Left lung (tissue), 10 donors: ENCODE measurements around the gene IGFLR1. TPM values are rescaled to one million over a fixed set of nuclear protein-coding genes. Genes with fewer than 3 reads are reported as not detected.

Source experiments
- ATAC-seq: fragments of 200-7000 bp; cut with Tn5 transposase; one replicate; pipeline ENCODE4 v1.9.1; 2020; ENCODE audit warnings: moderate library complexity
- DNase-seq, 4 donors: peaks; one replicate each; pipeline ENCODE4 v3.0.0-alpha.2; 2013 to 2020
- H3K27ac ChIP-seq, 2 donors: fragments of 200-600 bp; sonication (generic) in 1 of 2; one replicate each; pipeline versions ENCODE4 v1.5.0 to v1.8.0; 2020 to 2021
- H3K27me3 ChIP-seq, 2 donors: fragments of 200-600 bp; sonication (generic) in 1 of 2; one replicate each; pipeline versions ENCODE4 v1.5.0 to v1.8.0; 2020 to 2021
- H3K36me3 ChIP-seq, 2 donors: fragments of 200-600 bp; sonication (generic) in 1 of 2; one replicate each; pipeline versions ENCODE4 v1.5.0 to v1.8.0; 2020 to 2021
- H3K4me1 ChIP-seq, 2 donors: fragments of 200-600 bp; one replicate each; pipeline ENCODE4 v1.8.0; 2021
- H3K4me3 ChIP-seq, 2 donors: fragments of 200-600 bp; sonication (generic) in 1 of 2; one replicate each; pipeline versions ENCODE4 v1.5.0 to v1.8.0; 2020 to 2021; ENCODE audit warnings: mild to moderate bottlenecking in 1 of 2
- H3K9me3 ChIP-seq, 2 donors: fragments of 200-600 bp; sonication (generic) in 1 of 2; one replicate each; pipeline versions ENCODE4 v1.5.0 to v1.8.0; 2020 to 2021
- intact Hi-C, 2 donors: fragments of 100-400 bp; cut with DNase I; formaldehyde crosslinking; loops; one replicate each; pipeline versions ENCODE4 v1.11.2 to v1.14.2; 2022
- polyA plus RNA-seq, 6 donors: library from polyadenylated mRNA; unstranded; fragments of 120-200 nt; gene quantifications; one replicate each; pipeline ENCODE4 v1.2.1, GENCODE V29; 2013; ENCODE audit not compliant: insufficient read length in 6 of 6
- total RNA-seq, 2 donors: library from RNA; stranded (reverse); fragmentation: NEBNext Ultra II Directional; extraction: Animal tissue kit (Norgen Biotek cat#: 25700); gene quantifications; one replicate each; pipeline ENCODE4 v1.2.1, GENCODE V29; 2021
- TF ChIP-seq, protein P1 (sequence below), 2 donors: fragments of 200-600 bp; sonication (generic) in 1 of 2; IDR thresholded peaks; one replicate each; pipeline versions ENCODE4 v1.5.0 to v1.8.0; 2021; ENCODE audit warnings: antibody characterized with exemption in 2 of 2
- donor health status: DM: no; HTN: yes; CAD: no.
- donor health status: DM: no; HTN: no; CAD: no.

The IGFLR1 gene
- total and polyA plus RNA-seq, 8 donors, result 2.0 to 25.8 (median 5.6) TPM

GRCh38 chr19:35733180-35734125, 8.8 kb downstream of the IGFLR1 start:
- Histone ChIP-seq H3K27ac (no peak overlapping the region), H3K4me3 (no peak overlapping the region), H3K27me3 (no peaks in the 10 kb centered on the region), H3K9me3 (no peaks in the 10 kb centered on the region), H3K4me1 (no peaks in the 10 kb centered on the region), H3K36me3 (peaks cover 0 to 100% of the 10 kb centered on the region in 2 donors)
- intact Hi-C loops, result no loop called here
- TF ChIP-seq, protein P1, sequence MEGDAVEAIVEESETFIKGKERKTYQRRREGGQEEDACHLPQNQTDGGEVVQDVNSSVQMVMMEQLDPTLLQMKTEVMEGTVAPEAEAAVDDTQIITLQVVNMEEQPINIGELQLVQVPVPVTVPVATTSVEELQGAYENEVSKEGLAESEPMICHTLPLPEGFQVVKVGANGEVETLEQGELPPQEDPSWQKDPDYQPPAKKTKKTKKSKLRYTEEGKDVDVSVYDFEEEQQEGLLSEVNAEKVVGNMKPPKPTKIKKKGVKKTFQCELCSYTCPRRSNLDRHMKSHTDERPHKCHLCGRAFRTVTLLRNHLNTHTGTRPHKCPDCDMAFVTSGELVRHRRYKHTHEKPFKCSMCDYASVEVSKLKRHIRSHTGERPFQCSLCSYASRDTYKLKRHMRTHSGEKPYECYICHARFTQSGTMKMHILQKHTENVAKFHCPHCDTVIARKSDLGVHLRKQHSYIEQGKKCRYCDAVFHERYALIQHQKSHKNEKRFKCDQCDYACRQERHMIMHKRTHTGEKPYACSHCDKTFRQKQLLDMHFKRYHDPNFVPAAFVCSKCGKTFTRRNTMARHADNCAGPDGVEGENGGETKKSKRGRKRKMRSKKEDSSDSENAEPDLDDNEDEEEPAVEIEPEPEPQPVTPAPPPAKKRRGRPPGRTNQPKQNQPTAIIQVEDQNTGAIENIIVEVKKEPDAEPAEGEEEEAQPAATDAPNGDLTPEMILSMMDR (IDR thresholded peaks at IDR 0.05), result no peak
- DNase-seq, result no peak
- ATAC-seq, result no peak

- no peak overlapping the region for H3K27ac ChIP-seq
- no peaks in the 10 kb centered on the region for H3K9me3 ChIP-seq
- H3K36me3 ChIP-seq, result peaks cover 0 to 100% of the 10 kb centered on the region in 2 donors
- H3K4me3 ChIP-seq, result no peak overlapping the region
- ATAC-seq (no peak), DNase-seq (no peak)
- TF ChIP-seq, protein P1 (IDR thresholded peaks at IDR 0.05), result no peak
- intact Hi-C loops, result no loop called here
- H3K27me3 ChIP-seq, result no peaks in the 10 kb centered on the region
- no peaks in the 10 kb centered on the region for H3K4me1 ChIP-seq
Observed at GRCh38 chr19:35732540-35733179, 9.6 kb downstream of the IGFLR1 start.

- intact Hi-C loops, result no loop called here
- no peaks in the 10 kb centered on the region for H3K27me3 ChIP-seq
- DNase-seq (no peak), ATAC-seq (no peak)
- peaks cover 0 to 100% of the 10 kb centered on the region in 2 donors for H3K36me3 ChIP-seq
- no peaks in the 10 kb centered on the region for H3K9me3 ChIP-seq
- H3K4me3 ChIP-seq, result no peak overlapping the region
- no peak overlapping the region for H3K27ac ChIP-seq
- TF ChIP-seq, protein P1 (IDR thresholded peaks at IDR 0.05), result no peak
- no peaks in the 10 kb centered on the region for H3K4me1 ChIP-seq
Observed at GRCh38 chr19:35731779-35732405, 10.4 kb downstream of the IGFLR1 start.

DNA sequence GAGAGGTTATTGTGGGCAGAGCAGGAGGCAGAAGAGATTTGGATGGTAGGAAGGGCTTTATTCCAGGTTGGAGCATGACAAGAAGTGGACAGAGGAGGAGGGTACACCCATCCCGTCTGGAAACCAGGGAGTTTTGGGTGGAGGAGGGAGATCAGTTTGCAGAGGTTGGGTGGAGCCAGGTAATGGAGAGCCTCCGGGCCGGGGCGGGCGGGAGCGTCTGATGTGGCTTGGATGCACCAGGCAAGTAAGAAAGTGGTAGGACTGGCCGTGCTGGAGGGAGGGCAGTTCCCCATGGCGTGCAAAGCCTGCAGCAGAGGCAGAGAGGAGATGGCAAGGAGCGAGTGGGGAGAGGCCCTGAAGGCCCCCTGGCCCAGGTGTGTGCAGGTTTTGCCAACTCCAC, 10.9 kb downstream of the IGFLR1 start:
- H3K27ac ChIP-seq, result no peak overlapping the region
- no peak overlapping the region for H3K4me3 ChIP-seq
- H3K4me1 ChIP-seq, result no peaks in the 10 kb centered on the region
- H3K9me3 ChIP-seq, result no peaks in the 10 kb centered on the region
- no peak for DNase-seq
- H3K27me3 ChIP-seq, result no peaks in the 10 kb centered on the region
- H3K36me3 ChIP-seq, result peaks cover 0 to 100% of the 10 kb centered on the region in 2 donors
- TF ChIP-seq, protein P1 (IDR thresholded peaks at IDR 0.05), result no peak
- intact Hi-C loops, result no loop called here
- ATAC-seq, result no peak

- TF ChIP-seq, protein P1 (IDR thresholded peaks at IDR 0.05), result no peak
- peaks cover 0 to 100% of the 10 kb centered on the region in 2 donors for H3K36me3 ChIP-seq
- DNase-seq (no peak), ATAC-seq (no peak)
- no peak overlapping the region for H3K4me3 ChIP-seq
- no peaks in the 10 kb centered on the region for H3K27me3 ChIP-seq
- H3K27ac ChIP-seq, result no peak overlapping the region
- intact Hi-C loops, result no loop called here
- H3K4me1 ChIP-seq, result no peaks in the 10 kb centered on the region
- H3K9me3 ChIP-seq, result no peaks in the 10 kb centered on the region
Observed at GRCh38 chr19:35730326-35730725, 11.9 kb downstream of the IGFLR1 start.
